Upper lobe of left lung (tissue), 6 donors: ENCODE measurements around the gene PRRC2B. TPM values are rescaled to one million over a fixed set of nuclear protein-coding genes. Genes with fewer than 3 reads are reported as not detected.

Source experiments
- ATAC-seq, 2 donors: fragments of 200-7000 bp; cut with Tn5 transposase; one replicate each; pipeline ENCODE4 v1.9.1; 2022; ENCODE audit warnings: mild to moderate bottlenecking in 2 of 2, moderate library complexity in 2 of 2; ENCODE audit not compliant: low FRiP score in 2 of 2
- DNase-seq, 2 donors: peaks; one replicate each; pipeline ENCODE4 v3.0.0-alpha.2; 2019 to 2020
- H3K27ac ChIP-seq, 4 donors: fragments of 200-600 bp; sonication (generic); one replicate each; pipeline ENCODE4 v1.5.1; 2016 to 2019
- H3K27me3 ChIP-seq, 4 donors: fragments of 200-600 bp; sonication (generic); one replicate each; pipeline ENCODE4 v1.5.1; 2017 to 2019
- H3K36me3 ChIP-seq, 4 donors: fragments of 200-600 bp; sonication (generic); one replicate each; pipeline ENCODE4 v1.5.1; 2016 to 2019
- H3K4me1 ChIP-seq, 4 donors: fragments of 200-600 bp; sonication (generic); one replicate each; pipeline ENCODE4 v1.5.1; 2018 to 2019
- H3K4me3 ChIP-seq, 4 donors: fragments of 200-600 bp; sonication (generic); one replicate each; pipeline ENCODE4 v1.5.1; 2017 to 2019; ENCODE audit warnings: mild to moderate bottlenecking in 2 of 4, moderate library complexity in 1 of 4
- H3K9me3 ChIP-seq, 4 donors: fragments of 200-600 bp; sonication (generic); one replicate each; pipeline ENCODE4 v1.5.1; 2018 to 2019
- EP300 ChIP-seq, 4 donors: sonication (generic); formaldehyde crosslinking; IDR thresholded peaks; one replicate each; pipeline ENCODE4 v1.5.1; 2017; ENCODE audit warnings: antibody characterized with exemption in 4 of 4, control low read depth in 2 of 4
- POLR2A ChIP-seq, 4 donors: fragments of 450-650 bp; IDR thresholded peaks; one replicate each; pipeline ENCODE4 v1.5.1; 2016 to 2017; ENCODE audit warnings: antibody characterized with exemption in 4 of 4, mild to moderate bottlenecking in 2 of 4
- POLR2AphosphoS5 ChIP-seq, 2 donors: sonication (generic); formaldehyde crosslinking; IDR thresholded peaks; one replicate each; pipeline ENCODE4 v1.5.1; 2017; ENCODE audit warnings: antibody characterized with exemption in 2 of 2
- WGBS, 2 donors: methylation state at CpG; one replicate each; pipeline ENCODE4 v1.1.5; 2017 to 2018; 5-methylcytosine and 5-hydroxymethylcytosine counted together
- total RNA-seq, 6 donors: library from RNA; depleted of rRNA in 4 of 6; stranded (reverse); fragments of >200 nt in 4 of 6; gene quantifications; one replicate each; pipeline versions ENCODE4 v1.1.0 to v1.2.1, GENCODE V29; 2016 to 2021
- TF ChIP-seq, protein P1 (sequence below), 6 experiments: fragments of 450-650 bp in 4 of 6; fragments of 200-600 bp in 2 of 6; sonication (generic) in 2 of 6; IDR thresholded peaks; one replicate each; pipeline ENCODE4 v1.5.1; 2016 to 2019; ENCODE audit warnings: antibody characterized with exemption in 6 of 6
- donor health status: DM: no; HTN: no; CAD: no; lungs with moderate emphysema.
- donor health status: DM: no; HTN: yes; CAD: no; lungs with severe emphysema.

PRRC2B gene
- total RNA-seq, 6 donors from 2014 or later = 114 to 348 (median 186) TPM

DNA sequence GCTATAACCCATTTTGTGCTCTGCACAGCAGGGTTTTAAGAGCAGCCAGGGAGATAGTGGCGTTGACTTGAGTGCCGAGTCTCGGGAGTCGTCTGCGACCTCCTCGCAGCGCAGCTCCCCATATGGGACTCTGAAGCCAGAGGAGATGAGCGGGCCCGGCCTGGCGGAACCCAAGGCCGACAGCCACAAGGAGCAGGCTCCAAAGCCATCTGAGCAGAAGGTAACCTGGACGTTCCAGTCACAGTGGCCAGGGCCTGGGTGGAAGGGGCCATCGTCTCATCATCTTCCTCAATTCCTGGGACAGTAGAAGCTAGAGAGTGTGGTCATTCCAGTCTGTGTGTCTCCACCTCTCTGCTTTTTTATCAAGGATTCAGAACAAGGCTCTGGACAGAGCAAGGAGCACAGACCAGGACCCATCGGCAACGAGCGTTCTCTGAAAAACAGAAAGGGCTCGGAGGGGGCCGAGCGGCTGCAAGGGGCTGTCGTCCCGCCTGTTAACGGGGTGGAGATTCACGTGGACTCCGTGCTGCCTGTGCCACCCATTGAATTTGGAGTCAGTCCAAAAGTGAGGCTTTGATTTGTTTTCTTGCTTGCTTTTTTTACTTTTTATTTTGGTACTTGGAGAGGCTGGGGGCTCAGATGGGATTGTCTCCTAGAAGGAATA, 88.6 kb downstream of the PRRC2B start:
- Histone ChIP-seq H3K4me1 (no peaks in the 10 kb centered on the region), H3K27me3 (no peaks in the 10 kb centered on the region), H3K36me3 (peaks cover 69 to 100% (median 91%) of the 10 kb centered on the region in 4 donors), H3K4me3 (no peak overlapping the region), H3K27ac (no peak overlapping the region), H3K9me3 (no peaks in the 10 kb centered on the region)
- TF ChIP-seq, protein P1, sequence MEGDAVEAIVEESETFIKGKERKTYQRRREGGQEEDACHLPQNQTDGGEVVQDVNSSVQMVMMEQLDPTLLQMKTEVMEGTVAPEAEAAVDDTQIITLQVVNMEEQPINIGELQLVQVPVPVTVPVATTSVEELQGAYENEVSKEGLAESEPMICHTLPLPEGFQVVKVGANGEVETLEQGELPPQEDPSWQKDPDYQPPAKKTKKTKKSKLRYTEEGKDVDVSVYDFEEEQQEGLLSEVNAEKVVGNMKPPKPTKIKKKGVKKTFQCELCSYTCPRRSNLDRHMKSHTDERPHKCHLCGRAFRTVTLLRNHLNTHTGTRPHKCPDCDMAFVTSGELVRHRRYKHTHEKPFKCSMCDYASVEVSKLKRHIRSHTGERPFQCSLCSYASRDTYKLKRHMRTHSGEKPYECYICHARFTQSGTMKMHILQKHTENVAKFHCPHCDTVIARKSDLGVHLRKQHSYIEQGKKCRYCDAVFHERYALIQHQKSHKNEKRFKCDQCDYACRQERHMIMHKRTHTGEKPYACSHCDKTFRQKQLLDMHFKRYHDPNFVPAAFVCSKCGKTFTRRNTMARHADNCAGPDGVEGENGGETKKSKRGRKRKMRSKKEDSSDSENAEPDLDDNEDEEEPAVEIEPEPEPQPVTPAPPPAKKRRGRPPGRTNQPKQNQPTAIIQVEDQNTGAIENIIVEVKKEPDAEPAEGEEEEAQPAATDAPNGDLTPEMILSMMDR (IDR thresholded peaks at IDR 0.05) = no peak
- TF ChIP-seq POLR2A (IDR thresholded peaks at IDR 0.05) (no peak), EP300 (IDR thresholded peaks at IDR 0.05) (no peak), POLR2AphosphoS5 (IDR thresholded peaks at IDR 0.05) (no peak)
- no peak for DNase-seq
- WGBS, 2 donors = 93% methylated on average over 13 to 24 of the region's 24 CpGs
- no peak for ATAC-seq

DNA sequence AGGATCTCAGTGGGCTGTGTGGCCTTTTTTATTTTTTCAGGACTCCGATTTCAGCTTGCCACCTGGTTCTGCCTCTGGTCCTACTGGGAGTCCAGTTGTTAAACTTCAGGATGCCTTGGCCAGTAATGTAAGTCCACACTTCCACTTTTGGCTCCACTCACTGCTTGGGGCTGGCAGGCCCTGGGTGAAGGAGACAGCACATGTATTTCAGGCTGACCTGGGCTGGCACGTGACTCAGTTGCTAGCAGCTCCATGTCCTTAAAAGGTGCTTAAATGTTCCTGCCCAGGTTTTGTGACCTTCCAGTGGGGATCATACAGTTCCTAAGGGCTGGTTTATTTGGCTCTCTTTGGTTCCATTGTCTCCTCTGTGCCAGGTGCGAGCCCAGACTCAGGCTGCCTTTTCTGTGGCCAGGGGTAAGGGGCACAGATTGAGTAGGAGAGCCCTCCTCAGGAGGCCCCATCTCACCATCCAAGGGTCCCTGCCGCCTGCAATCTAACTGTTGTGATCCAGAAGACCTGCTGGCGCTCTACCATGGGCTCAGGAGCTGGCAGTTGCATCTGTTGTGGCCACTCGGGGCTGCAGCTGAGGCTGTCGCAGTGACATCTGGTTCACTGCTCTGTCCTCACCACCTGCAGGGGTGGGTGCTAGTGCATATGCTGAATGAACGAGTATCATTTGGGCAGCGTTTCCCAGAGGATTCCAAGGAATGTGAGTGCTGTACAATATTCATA, 89.6 kb downstream of the PRRC2B start:
- Histone ChIP-seq H3K27me3 (no peaks in the 10 kb centered on the region), H3K27ac (no peak overlapping the region), H3K9me3 (no peaks in the 10 kb centered on the region), H3K4me3 (no peak overlapping the region), H3K36me3 (peaks cover 74 to 100% (median 93%) of the 10 kb centered on the region in 4 donors), H3K4me1 (no peaks in the 10 kb centered on the region)
- 93 to 96% methylated on average over 6 to 9 of the region's 9 CpGs for WGBS, 2 donors
- no peak for DNase-seq
- no peak for ATAC-seq
- TF ChIP-seq, protein P1 (IDR thresholded peaks at IDR 0.05) = no peak
- TF ChIP-seq EP300 (IDR thresholded peaks at IDR 0.05) (no peak), POLR2A (IDR thresholded peaks at IDR 0.05) (no peak), POLR2AphosphoS5 (IDR thresholded peaks at IDR 0.05) (no peak)

DNA sequence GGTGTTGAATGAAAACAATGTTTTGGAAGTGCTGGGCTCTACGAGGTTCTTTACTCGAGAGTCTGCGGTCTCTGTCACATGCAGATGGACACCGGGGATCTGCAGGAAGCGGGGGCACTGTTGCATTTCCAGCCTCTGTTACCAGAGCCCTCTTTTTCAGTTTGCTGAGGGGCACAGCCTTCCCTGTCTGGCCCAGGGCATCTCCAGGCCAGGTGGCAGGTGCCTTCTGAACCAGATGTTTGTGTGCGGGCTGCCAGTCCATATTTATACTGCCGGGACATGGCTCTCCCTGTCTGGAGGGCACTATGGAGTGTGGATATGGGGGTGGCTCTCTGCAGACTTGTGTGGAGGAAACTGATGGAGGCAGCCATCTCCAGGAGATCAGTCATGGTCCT, 90.2 kb downstream of the PRRC2B start:
- H3K4me3 ChIP-seq = no peak overlapping the region
- ATAC-seq = no peak
- peaks cover 68 to 100% (median 93%) of the 10 kb centered on the region in 4 donors for H3K36me3 ChIP-seq
- no peaks in the 10 kb centered on the region for H3K9me3 ChIP-seq
- whole genome bisulfite sequencing, 2 donors = 91 to 95% methylated on average over 4 to 7 of the region's 7 CpGs
- no peak for DNase-seq
- no peaks in the 10 kb centered on the region for H3K4me1 ChIP-seq
- H3K27me3 ChIP-seq = no peaks in the 10 kb centered on the region
- H3K27ac ChIP-seq = no peak overlapping the region
- TF ChIP-seq, protein P1 (IDR thresholded peaks at IDR 0.05) = no peak
- no peak for TF ChIP-seq EP300 (IDR thresholded peaks at IDR 0.05)
- TF ChIP-seq POLR2AphosphoS5 (IDR thresholded peaks at IDR 0.05) = no peak
- no peak for TF ChIP-seq POLR2A (IDR thresholded peaks at IDR 0.05)

DNA sequence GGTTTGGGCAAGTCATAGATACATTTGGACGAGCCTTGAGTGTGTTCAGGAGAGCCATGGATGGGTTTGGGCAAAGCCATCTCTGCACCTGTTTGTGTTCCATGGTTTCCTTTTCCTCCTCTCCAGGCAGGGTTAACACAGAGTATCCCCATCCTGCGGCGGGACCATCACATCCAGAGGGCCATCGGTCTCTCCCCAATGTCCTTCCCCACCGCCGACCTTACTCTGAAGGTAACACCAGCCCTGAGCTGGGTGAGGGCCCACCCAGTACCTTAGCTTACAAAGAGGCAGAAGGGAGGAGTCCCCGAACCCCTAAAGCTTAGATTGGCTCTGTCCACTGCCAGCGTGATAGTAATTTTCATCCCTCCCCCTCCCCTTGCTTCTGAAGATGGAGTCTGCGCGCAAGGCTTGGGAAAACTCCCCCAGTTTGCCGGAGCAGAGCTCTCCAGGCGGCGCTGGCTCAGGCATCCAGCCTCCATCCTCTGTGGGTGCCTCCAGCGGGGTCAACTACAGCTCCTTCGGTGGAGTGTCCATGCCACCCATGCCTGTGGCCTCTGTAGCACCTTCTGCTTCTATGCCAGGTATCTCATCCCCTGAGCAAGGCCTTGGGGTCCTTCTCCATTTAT, 90.8 kb downstream of the PRRC2B start:
- no peaks in the 10 kb centered on the region for H3K4me1 ChIP-seq
- H3K9me3 ChIP-seq = no peaks in the 10 kb centered on the region
- no peaks in the 10 kb centered on the region for H3K27me3 ChIP-seq
- DNase-seq (no peak), ATAC-seq (no peak)
- no peak overlapping the region for H3K27ac ChIP-seq
- H3K4me3 ChIP-seq = no peak overlapping the region
- no peak for TF ChIP-seq EP300 (IDR thresholded peaks at IDR 0.05)
- TF ChIP-seq POLR2A (IDR thresholded peaks at IDR 0.05) = no peak
- TF ChIP-seq, protein P1 (IDR thresholded peaks at IDR 0.05) = no peak
- no peak for TF ChIP-seq POLR2AphosphoS5 (IDR thresholded peaks at IDR 0.05)
- 96 to 99% methylated on average over 12 to 15 of the region's 15 CpGs for WGBS, 2 donors
- H3K36me3 ChIP-seq = peaks cover 63 to 100% (median 95%) of the 10 kb centered on the region in 4 donors
